RWPE2 (cell line): Measurements from ENCODE around the gene HIRA.
"Not testable (repeated sequence)": the region's sequence is repeated elsewhere in the genome, so short reads cannot be mapped to it uniquely, and the experiment has no call there.

Experiments
- ATAC-seq: fragments of 200-7000 bp; cut with Tn5 transposase; 3 replicates; pipeline ENCODE4 v1.9.1; 2021; ENCODE audit warnings: low read depth
- DNase-seq: peaks from one replicate; pipeline ENCODE4 v3.0.0-alpha.2; 2020; ENCODE audit warnings: low spot score
- H3K27ac ChIP-seq: fragments of 450-650 bp; 2 replicates; pipeline ENCODE4 v1.5.1; 2017; ENCODE audit warnings: mild to moderate bottlenecking; ENCODE audit not compliant: poor library complexity, severe bottlenecking
- H3K27me3 ChIP-seq: fragments of 250-450 bp; sonication (Bioruptor Pico); 2 replicates; pipeline ENCODE4 v1.5.1; 2021; ENCODE audit warnings: mild to moderate bottlenecking, moderate library complexity; ENCODE audit not compliant: insufficient read depth, poor library complexity, severe bottlenecking
- H3K36me3 ChIP-seq: fragments of 250-450 bp; sonication (Bioruptor Pico); 2 replicates; pipeline ENCODE4 v1.5.1; 2020; ENCODE audit warnings: low read depth, mild to moderate bottlenecking, moderate library complexity
- H3K4me1 ChIP-seq: fragments of 250-450 bp; sonication (Bioruptor Pico); 2 replicates; pipeline ENCODE4 v1.5.1; 2021; ENCODE audit warnings: mild to moderate bottlenecking, moderate library complexity; ENCODE audit not compliant: insufficient read depth, poor library complexity, severe bottlenecking
- H3K4me3 ChIP-seq: fragments of 250-450 bp; sonication (Bioruptor Pico); 2 replicates; pipeline ENCODE4 v1.5.1; 2021; ENCODE audit warnings: mild to moderate bottlenecking, moderate library complexity; ENCODE audit not compliant: severe bottlenecking
- H3K9me3 ChIP-seq: fragments of 250-450 bp; sonication (Bioruptor Pico); 2 replicates; pipeline ENCODE4 v1.5.1; 2021; ENCODE audit warnings: mild to moderate bottlenecking, moderate library complexity; ENCODE audit not compliant: severe bottlenecking
- CTCF ChIP-seq: fragments of 450-650 bp; IDR thresholded peaks from one replicate; pipeline ENCODE4 v1.5.1; 2017; ENCODE audit warnings: mild to moderate bottlenecking, moderate library complexity; ENCODE audit not compliant: poor library complexity, severe bottlenecking

Gene HIRA

GRCh38 chr22:19374410-19374809, 57.1 kb downstream of the HIRA start:
- no peaks in the 10 kb centered on the region for H3K9me3 ChIP-seq
- H3K27me3 ChIP-seq, result no peaks in the 10 kb centered on the region
- no peak overlapping the region for H3K4me3 ChIP-seq
- no peak for TF ChIP-seq CTCF
- no peak overlapping the region for H3K27ac ChIP-seq
- H3K4me1 ChIP-seq, result no peaks in the 10 kb centered on the region
- H3K36me3 ChIP-seq, result peaks cover 84% of the 10 kb centered on the region
- DNase-seq (no peak), ATAC-seq (no peak)

- H3K36me3 ChIP-seq, result peaks cover 92% of the 10 kb centered on the region
- H3K27ac ChIP-seq, result no peak overlapping the region
- TF ChIP-seq CTCF, result no peak
- H3K4me1 ChIP-seq, result no peaks in the 10 kb centered on the region
- no peaks in the 10 kb centered on the region for H3K27me3 ChIP-seq
- no peaks in the 10 kb centered on the region for H3K9me3 ChIP-seq
- DNase-seq, result no peak
- no peak overlapping the region for H3K4me3 ChIP-seq
- no peak for ATAC-seq
These were observed 58.1 kb downstream of the HIRA start for GRCh38 chr22:19373450-19373849.

- H3K27ac ChIP-seq, result no peak overlapping the region
- DNase-seq (no peak), ATAC-seq (no peak)
- H3K36me3 ChIP-seq, result peaks cover 93% of the 10 kb centered on the region
- no peak overlapping the region for H3K4me3 ChIP-seq
- H3K9me3 ChIP-seq, result no peaks in the 10 kb centered on the region
- no peaks in the 10 kb centered on the region for H3K27me3 ChIP-seq
- no peak for TF ChIP-seq CTCF
- H3K4me1 ChIP-seq, result no peaks in the 10 kb centered on the region
These were observed 59.6 kb downstream of the HIRA start for GRCh38 chr22:19371893-19372292.

- Histone ChIP-seq H3K4me3 (no peak overlapping the region), H3K27ac (no peak overlapping the region), H3K36me3 (peaks cover 95% of the 10 kb centered on the region), H3K9me3 (no peaks in the 10 kb centered on the region), H3K27me3 (no peaks in the 10 kb centered on the region), H3K4me1 (no peaks in the 10 kb centered on the region)
- DNase-seq (no peak), ATAC-seq (no peak)
- TF ChIP-seq CTCF, result no peak
These were observed 62.7 kb downstream of the HIRA start for GRCh38 chr22:19368876-19369275.

- DNase-seq, result no peak
- no peaks in the 10 kb centered on the region for H3K27me3 ChIP-seq
- peaks cover 92% of the 10 kb centered on the region for H3K36me3 ChIP-seq
- H3K9me3 ChIP-seq, result no peaks in the 10 kb centered on the region
- TF ChIP-seq CTCF, result no peak
- no peak for ATAC-seq
- no peak overlapping the region for H3K27ac ChIP-seq
- no peak overlapping the region for H3K4me3 ChIP-seq
- no peaks in the 10 kb centered on the region for H3K4me1 ChIP-seq
These were observed 63.7 kb downstream of the HIRA start for GRCh38 chr22:19367763-19368367.

GRCh38 chr22:19363541-19363940, 68.0 kb downstream of the HIRA start:
- H3K27ac ChIP-seq, H3K27me3 ChIP-seq, ATAC-seq, H3K4me3 ChIP-seq, H3K9me3 ChIP-seq, DNase-seq, H3K4me1 ChIP-seq: not testable (repeated sequence)
- H3K36me3 ChIP-seq, result peaks cover 88% of the 10 kb centered on the region
